Ovary (tissue), 3 donors: ENCODE data around the gene MSANTD4.

Source experiments
- EP300 ChIP-seq: sonication (generic); formaldehyde crosslinking; IDR thresholded peaks from one replicate; pipeline ENCODE4 v1.6.1; 2017; ENCODE audit warnings: antibody characterized with exemption
- TF ChIP-seq, protein P1 (sequence below), 3 donors: fragments of 450-650 bp in 2 of 3; fragments of 200-600 bp in 1 of 3; IDR thresholded peaks; one replicate each; pipeline versions ENCODE4 v1.5.1 to v1.8.0; 2016 to 2022; ENCODE audit warnings: antibody characterized with exemption in 3 of 3, mild to moderate bottlenecking in 1 of 3
- donor health status: DM: no; HTN: no; CAD: no.

DNA sequence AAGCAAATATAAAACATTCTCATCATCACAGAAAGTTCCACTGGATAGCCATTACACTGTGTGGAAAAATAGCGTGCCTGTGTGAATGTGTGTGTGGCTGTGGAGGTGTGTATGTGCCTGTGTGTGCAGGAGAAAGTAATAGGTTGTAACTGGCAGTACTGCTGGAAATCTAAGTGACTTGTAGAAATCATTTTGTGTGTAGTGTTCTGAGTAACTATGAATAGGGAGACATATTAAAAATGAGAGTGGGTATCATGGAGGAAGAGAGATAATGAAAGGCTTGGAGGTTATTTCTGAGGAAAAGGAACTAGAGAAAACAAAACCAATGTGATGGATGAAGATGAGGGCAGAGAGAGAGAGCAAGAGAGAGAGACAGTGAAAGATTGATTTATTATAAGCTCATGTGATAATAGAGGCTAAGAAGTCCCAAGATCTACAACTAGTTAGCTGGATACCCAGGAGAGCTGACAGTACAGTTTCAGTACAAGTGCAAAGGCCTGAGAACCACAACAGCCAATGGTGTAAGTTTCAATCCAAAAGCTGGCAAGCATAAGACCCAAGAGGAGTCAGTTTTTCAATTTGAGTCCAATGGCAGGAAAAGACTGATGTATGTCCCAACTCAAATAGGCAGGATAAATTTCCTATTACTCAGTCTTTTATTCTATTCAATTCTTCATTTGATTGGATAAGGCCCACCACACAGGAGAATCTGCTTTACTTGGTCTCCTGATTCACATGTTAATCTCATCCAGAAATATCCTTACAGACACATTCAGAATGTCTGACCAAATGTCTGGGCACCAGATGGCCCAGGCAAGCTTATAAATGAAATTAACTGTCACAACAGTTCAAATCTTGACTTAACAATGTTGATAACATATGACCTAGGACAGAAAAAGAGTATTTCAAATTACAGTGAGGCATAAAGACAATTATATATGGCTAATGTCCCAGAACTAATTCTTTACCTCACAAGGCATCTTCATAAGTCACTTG, 40.2 kb upstream of the MSANTD4 start:
- TF ChIP-seq, protein P1, sequence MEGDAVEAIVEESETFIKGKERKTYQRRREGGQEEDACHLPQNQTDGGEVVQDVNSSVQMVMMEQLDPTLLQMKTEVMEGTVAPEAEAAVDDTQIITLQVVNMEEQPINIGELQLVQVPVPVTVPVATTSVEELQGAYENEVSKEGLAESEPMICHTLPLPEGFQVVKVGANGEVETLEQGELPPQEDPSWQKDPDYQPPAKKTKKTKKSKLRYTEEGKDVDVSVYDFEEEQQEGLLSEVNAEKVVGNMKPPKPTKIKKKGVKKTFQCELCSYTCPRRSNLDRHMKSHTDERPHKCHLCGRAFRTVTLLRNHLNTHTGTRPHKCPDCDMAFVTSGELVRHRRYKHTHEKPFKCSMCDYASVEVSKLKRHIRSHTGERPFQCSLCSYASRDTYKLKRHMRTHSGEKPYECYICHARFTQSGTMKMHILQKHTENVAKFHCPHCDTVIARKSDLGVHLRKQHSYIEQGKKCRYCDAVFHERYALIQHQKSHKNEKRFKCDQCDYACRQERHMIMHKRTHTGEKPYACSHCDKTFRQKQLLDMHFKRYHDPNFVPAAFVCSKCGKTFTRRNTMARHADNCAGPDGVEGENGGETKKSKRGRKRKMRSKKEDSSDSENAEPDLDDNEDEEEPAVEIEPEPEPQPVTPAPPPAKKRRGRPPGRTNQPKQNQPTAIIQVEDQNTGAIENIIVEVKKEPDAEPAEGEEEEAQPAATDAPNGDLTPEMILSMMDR (IDR thresholded peaks at IDR 0.05), result no peak
- TF ChIP-seq EP300, result no peak
